ENCODE data around the gene OR5K1. TPM values are rescaled to one million over a fixed set of nuclear protein-coding genes. Genes with fewer than 3 reads are reported as not detected.
A peak's percentile ranks its signal among the peaks of the same experiment; 100 is the strongest.

Gene OR5K1
- polyA plus RNA-seq, 2 donors: not detected

GRCh38 chr3:98508582-98508981 lies 45.6 kb downstream of the OR5K1 start:
- H3K4me1 ChIP-seq (ENCODE audit: control insufficient read depth in 2 of 2, insufficient read depth in 2 of 2, low read length in 1 of 2): peaks cover 0 to 3% of the 10 kb centered on the region in 2 donors
- no peaks in the 10 kb centered on the region for H3K9me3 ChIP-seq (ENCODE audit: control insufficient read depth in 2 of 2, insufficient read depth in 1 of 2, low read depth in 1 of 2, low read length in 1 of 2)
- no peak overlapping the region for H3K27ac ChIP-seq (ENCODE audit: low read depth in 2 of 2, low read length in 1 of 2)
- H3K4me3 ChIP-seq (ENCODE audit: low read depth in 1 of 2, low read length in 2 of 2): no peak overlapping the region
- WGBS, 2 donors: 90 to 92% methylated on average over 2 of the region's 2 CpGs
- no peaks in the 10 kb centered on the region for H3K27me3 ChIP-seq (ENCODE audit: control insufficient read depth in 1 of 2, insufficient read depth in 2 of 2, low read length in 2 of 2)
- H3K36me3 ChIP-seq (ENCODE audit: control insufficient read depth in 2 of 2, insufficient read depth in 2 of 2, low read length in 1 of 2): no peaks in the 10 kb centered on the region

- Histone ChIP-seq H3K4me1 (ENCODE audit: control insufficient read depth in 2 of 2, insufficient read depth in 2 of 2, low read length in 1 of 2) (peaks cover 0 to 3% of the 10 kb centered on the region in 2 donors), H3K27ac (ENCODE audit: low read depth in 2 of 2, low read length in 1 of 2) (peak overlapping the region; percentile 31 to 34), H3K36me3 (ENCODE audit: control insufficient read depth in 2 of 2, insufficient read depth in 2 of 2, low read length in 1 of 2) (peaks cover 0 to 3% of the 10 kb centered on the region in 2 donors), H3K4me3 (ENCODE audit: low read depth in 1 of 2, low read length in 2 of 2) (no peak overlapping the region), H3K27me3 (ENCODE audit: control insufficient read depth in 1 of 2, insufficient read depth in 2 of 2, low read length in 2 of 2) (no peaks in the 10 kb centered on the region), H3K9me3 (ENCODE audit: control insufficient read depth in 2 of 2, insufficient read depth in 1 of 2, low read depth in 1 of 2, low read length in 1 of 2) (no peaks in the 10 kb centered on the region)
- 73 to 77% methylated on average over 4 of the region's 4 CpGs for WGBS, 2 donors
Observed at GRCh38 chr3:98512576-98512975, 49.6 kb downstream of the OR5K1 start.

GRCh38 chr3:98513091-98513511 lies 50.1 kb downstream of the OR5K1 start:
- H3K36me3 ChIP-seq (ENCODE audit: control insufficient read depth in 2 of 2, insufficient read depth in 2 of 2, low read length in 1 of 2): peaks cover 0 to 3% of the 10 kb centered on the region in 2 donors
- 42 to 59% methylated on average over 4 of the region's 4 CpGs for WGBS, 2 donors
- peaks cover 0 to 3% of the 10 kb centered on the region in 2 donors for H3K4me1 ChIP-seq (ENCODE audit: control insufficient read depth in 2 of 2, insufficient read depth in 2 of 2, low read length in 1 of 2)
- H3K27me3 ChIP-seq (ENCODE audit: control insufficient read depth in 1 of 2, insufficient read depth in 2 of 2, low read length in 2 of 2): no peaks in the 10 kb centered on the region
- H3K4me3 ChIP-seq (ENCODE audit: low read depth in 1 of 2, low read length in 2 of 2): no peak overlapping the region
- H3K9me3 ChIP-seq (ENCODE audit: control insufficient read depth in 2 of 2, insufficient read depth in 1 of 2, low read depth in 1 of 2, low read length in 1 of 2): no peaks in the 10 kb centered on the region
- peak overlapping the region in 1 of 2 donors; percentile 81 for H3K27ac ChIP-seq (ENCODE audit: low read depth in 2 of 2, low read length in 1 of 2)

- Histone ChIP-seq H3K9me3 (ENCODE audit: control insufficient read depth in 2 of 2, insufficient read depth in 1 of 2, low read depth in 1 of 2, low read length in 1 of 2) (no peaks in the 10 kb centered on the region), H3K27ac (ENCODE audit: low read depth in 2 of 2, low read length in 1 of 2) (peak overlapping the region in 1 of 2 donors; percentile 55), H3K36me3 (ENCODE audit: control insufficient read depth in 2 of 2, insufficient read depth in 2 of 2, low read length in 1 of 2) (peaks cover 0 to 3% of the 10 kb centered on the region in 2 donors), H3K4me1 (ENCODE audit: control insufficient read depth in 2 of 2, insufficient read depth in 2 of 2, low read length in 1 of 2) (peaks cover 0 to 3% of the 10 kb centered on the region in 2 donors), H3K4me3 (ENCODE audit: low read depth in 1 of 2, low read length in 2 of 2) (no peak overlapping the region), H3K27me3 (ENCODE audit: control insufficient read depth in 1 of 2, insufficient read depth in 2 of 2, low read length in 2 of 2) (no peaks in the 10 kb centered on the region)
- WGBS, 2 donors: 96 to 99% methylated on average over 3 of the region's 3 CpGs
Observed at GRCh38 chr3:98513736-98514135, 50.7 kb downstream of the OR5K1 start.

GRCh38 chr3:98514948-98515347 lies 51.9 kb downstream of the OR5K1 start:
- H3K36me3 ChIP-seq (ENCODE audit: control insufficient read depth in 2 of 2, insufficient read depth in 2 of 2, low read length in 1 of 2): peaks cover 0 to 6% of the 10 kb centered on the region in 2 donors
- WGBS, 2 donors: 83 to 88% methylated on average over 1 of the region's 1 CpG

GRCh38 chr3:98518816-98519215 lies 55.8 kb downstream of the OR5K1 start:
- H3K36me3 ChIP-seq (ENCODE audit: control insufficient read depth in 2 of 2, insufficient read depth in 2 of 2, low read length in 1 of 2): peaks cover 0 to 6% of the 10 kb centered on the region in 2 donors
- H3K27ac ChIP-seq (ENCODE audit: low read depth in 2 of 2, low read length in 1 of 2): peak overlapping the region in 1 of 2 donors; percentile 15
- WGBS, 2 donors: 95 to 97% methylated on average over 2 of the region's 2 CpGs
- H3K27me3 ChIP-seq (ENCODE audit: control insufficient read depth in 1 of 2, insufficient read depth in 2 of 2, low read length in 2 of 2): no peaks in the 10 kb centered on the region
- no peaks in the 10 kb centered on the region for H3K9me3 ChIP-seq (ENCODE audit: control insufficient read depth in 2 of 2, insufficient read depth in 1 of 2, low read depth in 1 of 2, low read length in 1 of 2)
- no peak overlapping the region for H3K4me3 ChIP-seq (ENCODE audit: low read depth in 1 of 2, low read length in 2 of 2)
- H3K4me1 ChIP-seq (ENCODE audit: control insufficient read depth in 2 of 2, insufficient read depth in 2 of 2, low read length in 1 of 2): peaks cover 3% of the 10 kb centered on the region in 2 donors

More at GRCh38 chr3:98514948-98515347, 51.9 kb downstream of the OR5K1 start:
- Histone ChIP-seq H3K27ac (ENCODE audit: low read depth in 2 of 2, low read length in 1 of 2) (peak overlapping the region; percentile 47 to 49), H3K4me3 (ENCODE audit: low read depth in 1 of 2, low read length in 2 of 2) (no peak overlapping the region), H3K27me3 (ENCODE audit: control insufficient read depth in 1 of 2, insufficient read depth in 2 of 2, low read length in 2 of 2) (no peaks in the 10 kb centered on the region), H3K9me3 (ENCODE audit: control insufficient read depth in 2 of 2, insufficient read depth in 1 of 2, low read depth in 1 of 2, low read length in 1 of 2) (no peaks in the 10 kb centered on the region), H3K4me1 (ENCODE audit: control insufficient read depth in 2 of 2, insufficient read depth in 2 of 2, low read length in 1 of 2) (peaks cover 3 to 6% of the 10 kb centered on the region in 2 donors)

- Histone ChIP-seq H3K4me3 (ENCODE audit: low read depth in 1 of 2, low read length in 2 of 2) (peak overlapping the region; percentile 5 to 6), H3K27me3 (ENCODE audit: control insufficient read depth in 1 of 2, insufficient read depth in 2 of 2, low read length in 2 of 2) (no peaks in the 10 kb centered on the region), H3K9me3 (ENCODE audit: control insufficient read depth in 2 of 2, insufficient read depth in 1 of 2, low read depth in 1 of 2, low read length in 1 of 2) (no peaks in the 10 kb centered on the region), H3K4me1 (ENCODE audit: control insufficient read depth in 2 of 2, insufficient read depth in 2 of 2, low read length in 1 of 2) (peaks cover 3% of the 10 kb centered on the region in 2 donors), H3K27ac (ENCODE audit: low read depth in 2 of 2, low read length in 1 of 2) (peak overlapping the region; percentile 10 to 40), H3K36me3 (ENCODE audit: control insufficient read depth in 2 of 2, insufficient read depth in 2 of 2, low read length in 1 of 2) (peaks cover 0 to 6% of the 10 kb centered on the region in 2 donors)
- WGBS, 2 donors: 35 to 92% methylated on average over 1 of the region's 1 CpG
Observed at GRCh38 chr3:98519351-98519750, 56.4 kb downstream of the OR5K1 start.

- Histone ChIP-seq H3K36me3 (ENCODE audit: control insufficient read depth in 2 of 2, insufficient read depth in 2 of 2, low read length in 1 of 2) (peaks cover 0 to 3% of the 10 kb centered on the region in 2 donors), H3K9me3 (ENCODE audit: control insufficient read depth in 2 of 2, insufficient read depth in 1 of 2, low read depth in 1 of 2, low read length in 1 of 2) (no peaks in the 10 kb centered on the region), H3K27ac (ENCODE audit: low read depth in 2 of 2, low read length in 1 of 2) (peak overlapping the region; percentile 98), H3K27me3 (ENCODE audit: control insufficient read depth in 1 of 2, insufficient read depth in 2 of 2, low read length in 2 of 2) (no peaks in the 10 kb centered on the region), H3K4me3 (ENCODE audit: low read depth in 1 of 2, low read length in 2 of 2) (peak overlapping the region; percentile 68 to 91), H3K4me1 (ENCODE audit: control insufficient read depth in 2 of 2, insufficient read depth in 2 of 2, low read length in 1 of 2) (peaks cover 3% of the 10 kb centered on the region in 2 donors)
- 1% methylated on average over 16 of the region's 16 CpGs for WGBS, 2 donors
Observed at GRCh38 chr3:98521897-98522543, 59.0 kb downstream of the OR5K1 start.

Data from esophagus (tissue), 2 donors.